HG02970 (cell line): ENCODE results near the gene ELP2.
"Not testable (repeated sequence)": the region's sequence is repeated elsewhere in the genome, so short reads cannot be mapped to it uniquely, and the experiment has no call there.

Experiments used
- ATAC-seq: cut with Tn5 transposase; IDR thresholded peaks from one replicate; pipeline ENCODE4 v1.9.1; 2021; ENCODE audit warnings: mild to moderate bottlenecking, moderate library complexity, moderate number of reproducible peaks; ENCODE audit not compliant: unreplicated experiment, low FRiP score

ELP2 gene

GRCh38 chr18:36116771-36117170 is 12.9 kb upstream of the ELP2 start:
- not testable (repeated sequence) for ATAC-seq

GRCh38 chr18:36120297-36120696 is 9.4 kb upstream of the ELP2 start:
- no peak for ATAC-seq

GRCh38 chr18:36124841-36125240 is 4.9 kb upstream of the ELP2 start:
- no peak for ATAC-seq

- no peak for ATAC-seq
Measured at GRCh38 chr18:36126668-36127067, 3.0 kb upstream of the ELP2 start.

- no peak for ATAC-seq
Measured at GRCh38 chr18:36127836-36128529, 1.7 kb upstream of the ELP2 start.

- no peak for ATAC-seq
Measured at GRCh38 chr18:36128530-36128870, 1.2 kb upstream of the ELP2 start.

GRCh38 chr18:36128907-36129299 is 796 bp upstream of the ELP2 start:
- peak; percentile 4 for ATAC-seq

- ATAC-seq = peak; percentile 19
Measured at GRCh38 chr18:36130039-36130831, 536 bp downstream of the ELP2 start.

- no peak for ATAC-seq
Measured at GRCh38 chr18:36130883-36131653, 1.4 kb downstream of the ELP2 start.

GRCh38 chr18:36131692-36132483 is 2.2 kb downstream of the ELP2 start:
- no peak for ATAC-seq

GRCh38 chr18:36132756-36133155 is 3.1 kb downstream of the ELP2 start:
- ATAC-seq = no peak

GRCh38 chr18:36135264-36135663 is 5.6 kb downstream of the ELP2 start:
- ATAC-seq = no peak

GRCh38 chr18:36139245-36139644 is 9.5 kb downstream of the ELP2 start:
- ATAC-seq = no peak

- no peak for ATAC-seq
Measured at GRCh38 chr18:36141576-36141975, 11.9 kb downstream of the ELP2 start.

- no peak for ATAC-seq
Measured at GRCh38 chr18:36142751-36143150, 13.1 kb downstream of the ELP2 start.

- ATAC-seq = no peak
Measured at GRCh38 chr18:36143391-36143790, 13.7 kb downstream of the ELP2 start.

- ATAC-seq = peak; percentile 58
Measured at GRCh38 chr18:36149514-36150289, 20.0 kb downstream of the ELP2 start.

- no peak for ATAC-seq
Measured at GRCh38 chr18:36152781-36153180, 23.1 kb downstream of the ELP2 start.

- ATAC-seq = no peak
Measured at GRCh38 chr18:36153203-36153602, 23.5 kb downstream of the ELP2 start.

- ATAC-seq = no peak
Measured at GRCh38 chr18:36153771-36154170, 24.1 kb downstream of the ELP2 start.
